Peyer's patch (tissue), 4 donors: ENCODE results near the gene TBL3. TPM values are rescaled to one million over a fixed set of nuclear protein-coding genes. Genes with fewer than 3 reads are reported as not detected.

Experiments used
- DNase-seq, 3 donors: peaks; one replicate each; pipeline ENCODE4 v3.0.0-alpha.2; 2017 to 2019
- H3K27ac ChIP-seq, 4 donors: fragments of 200-600 bp; sonication (generic); one replicate each; pipeline ENCODE4 v1.5.1; 2016 to 2019
- H3K27me3 ChIP-seq, 2 donors: fragments of 200-600 bp; sonication (generic); one replicate each; pipeline ENCODE4 v1.5.1; 2019
- H3K36me3 ChIP-seq, 3 donors: fragments of 200-600 bp; sonication (generic); one replicate each; pipeline ENCODE4 v1.5.1; 2016 to 2019
- H3K4me1 ChIP-seq, 4 donors: fragments of 200-600 bp; sonication (generic); one replicate each; pipeline ENCODE4 v1.5.1; 2016 to 2019
- H3K4me3 ChIP-seq, 4 donors: fragments of 200-600 bp; sonication (generic); 1 replicate in 3 of 4; 2 replicates in 1 of 4; pipeline ENCODE4 v1.5.1; 2016 to 2019; ENCODE audit warnings: mild to moderate bottlenecking in 1 of 4
- H3K9me3 ChIP-seq, 4 donors: fragments of 200-600 bp; sonication (generic); one replicate each; pipeline ENCODE4 v1.5.1; 2016 to 2019; ENCODE audit warnings: mild to moderate bottlenecking in 1 of 4
- CTCF ChIP-seq, 6 experiments: fragments of 450-650 bp in 4 of 6; fragments of 200-600 bp in 2 of 6; sonication (generic) in 1 of 6; IDR thresholded peaks; one replicate each; pipeline ENCODE4 v1.5.1; 2017 to 2019; ENCODE audit warnings: antibody characterized with exemption in 6 of 6, mild to moderate bottlenecking in 3 of 6, moderate library complexity in 1 of 6
- POLR2A ChIP-seq, 2 donors: fragments of 450-650 bp; IDR thresholded peaks; one replicate each; pipeline ENCODE4 v1.5.1; 2017; ENCODE audit warnings: antibody characterized with exemption in 2 of 2, mild to moderate bottlenecking in 2 of 2, moderate library complexity in 2 of 2
- total RNA-seq, 4 donors: library from RNA; depleted of rRNA; stranded (reverse); fragments of >200 nt; gene quantifications; one replicate each; pipeline ENCODE4 v1.1.0, GENCODE V29; 2016

Gene TBL3
- total RNA-seq, 4 donors from 2014 or later = 19.8 to 50.8 (median 39.1) TPM

- H3K4me1 ChIP-seq = peaks cover 0 to 14% (median 5%) of the 10 kb centered on the region in 4 donors
- DNase-seq = peak; percentile 87 to 94 (median 93)
- H3K36me3 ChIP-seq = no peaks in the 10 kb centered on the region
- TF ChIP-seq CTCF (IDR thresholded peaks at IDR 0.05) (peak; percentile 99 to 100 (median 100)), POLR2A (IDR thresholded peaks at IDR 0.05) (no peak)
- peak overlapping the region; percentile 60 to 73 (median 69) for H3K4me3 ChIP-seq
- H3K27me3 ChIP-seq = no peaks in the 10 kb centered on the region
- H3K27ac ChIP-seq = peak overlapping the region; percentile 65 to 78 (median 70)
- H3K9me3 ChIP-seq = no peaks in the 10 kb centered on the region
Observed at GRCh38 chr16:1929578-1930337, 42.1 kb upstream of the TBL3 start.

- H3K4me3 ChIP-seq = no peak overlapping the region
Observed at GRCh38 chr16:1930338-1930720, 41.5 kb upstream of the TBL3 start.

GRCh38 chr16:1932050-1933028 lies 39.5 kb upstream of the TBL3 start:
- DNase-seq = peak in 2 of 3 donors; percentile 62 to 67
- no peaks in the 10 kb centered on the region for H3K27me3 ChIP-seq
- H3K4me1 ChIP-seq = peaks cover 0 to 14% (median 5%) of the 10 kb centered on the region in 4 donors
- no peaks in the 10 kb centered on the region for H3K36me3 ChIP-seq
- H3K27ac ChIP-seq = no peak overlapping the region
- TF ChIP-seq POLR2A (IDR thresholded peaks at IDR 0.05) = no peak
- TF ChIP-seq CTCF (IDR thresholded peaks at IDR 0.05) = peak in 3 of 6 experiments; percentile 47 to 60 (median 51)
- no peak overlapping the region for H3K4me3 ChIP-seq
- H3K9me3 ChIP-seq = no peaks in the 10 kb centered on the region

More at GRCh38 chr16:1930338-1930720, 41.5 kb upstream of the TBL3 start:
- Histone ChIP-seq H3K27me3 (no peaks in the 10 kb centered on the region), H3K9me3 (no peaks in the 10 kb centered on the region), H3K4me1 (peaks cover 0 to 14% (median 5%) of the 10 kb centered on the region in 4 donors), H3K27ac (no peak overlapping the region), H3K36me3 (no peaks in the 10 kb centered on the region)
- TF ChIP-seq CTCF (IDR thresholded peaks at IDR 0.05) (no peak), POLR2A (IDR thresholded peaks at IDR 0.05) (no peak)
- no peak for DNase-seq

- no peak for TF ChIP-seq CTCF (IDR thresholded peaks at IDR 0.05)
- TF ChIP-seq POLR2A (IDR thresholded peaks at IDR 0.05) = no peak
- peak in 1 of 3 donors; percentile 47 for DNase-seq
- Histone ChIP-seq H3K9me3 (no peaks in the 10 kb centered on the region), H3K4me1 (peaks cover 0 to 14% (median 5%) of the 10 kb centered on the region in 4 donors), H3K4me3 (no peak overlapping the region), H3K27me3 (no peaks in the 10 kb centered on the region), H3K36me3 (peaks cover 0 to 7% (median 0%) of the 10 kb centered on the region in 3 donors), H3K27ac (no peak overlapping the region)
Observed at GRCh38 chr16:1933097-1933661, 38.7 kb upstream of the TBL3 start.

GRCh38 chr16:1936945-1937479 lies 34.8 kb upstream of the TBL3 start:
- H3K4me1 ChIP-seq = peaks cover 4 to 27% (median 10%) of the 10 kb centered on the region in 4 donors
- DNase-seq = no peak
- no peak overlapping the region for H3K27ac ChIP-seq
- H3K4me3 ChIP-seq = no peak overlapping the region
- H3K9me3 ChIP-seq = no peaks in the 10 kb centered on the region
- no peaks in the 10 kb centered on the region for H3K27me3 ChIP-seq
- TF ChIP-seq CTCF (IDR thresholded peaks at IDR 0.05) (no peak), POLR2A (IDR thresholded peaks at IDR 0.05) (no peak)
- peaks cover 0 to 32% (median 0%) of the 10 kb centered on the region in 3 donors for H3K36me3 ChIP-seq
